K562 (cell line): ENCODE data around the gene SOX6. TPM values are rescaled to one million over a fixed set of nuclear protein-coding genes. Genes with fewer than 3 reads are reported as not detected.

Experiments
- ATAC-seq: fragments of 200-7000 bp; cut with Tn5 transposase; 3 replicates; pipeline ENCODE4 v1.9.1; 2020; ENCODE audit warnings: moderate library complexity
- BruUV-seq: library from RNA; stranded (reverse); fragments of 400-500 nt; replicated peaks from 2 replicates; lab custom pipeline; 2021; lab: Mats Ljungman, UMichigan
- CTCF ChIA-PET: fragments of 300-600 bp; formaldehyde crosslinking; extraction: SDS; loops from one replicate; lab custom pipeline; 2021; ENCODE audit warnings: low intra/inter-chr PET ratio; lab: Yijun Ruan, JAX
- POLR2A ChIA-PET: fragments of 300-600, 350-650 bp; sonication (Branson Sonifier 250); formaldehyde crosslinking; extraction: SDS; loops from one replicate; lab custom pipeline; 2021; ENCODE audit warnings: antibody characterized with exemption, inconsistent platforms; lab: Yijun Ruan, JAX
- DNase-seq, 4 experiments: peaks; one replicate each; pipeline versions ENCODE4 v3.0.0 to v3.0.0-alpha.2; 2011 to 2018; ENCODE audit warnings: low spot score in 3 of 4, mixed read lengths in 3 of 4; ENCODE audit errors: extremely low read depth in 1 of 4
- FAIRE-seq: peaks from 2 replicates; lab custom pipeline; 2011; peaks lifted over from hg19 to GRCh38; lab: Jason Lieb, UNC
- H2AFZ ChIP-seq: 2 replicates; pipeline ENCODE4 v1.6.0; 2011; ENCODE audit warnings: low read depth, low read length, control low read depth, inconsistent platforms
- H3K27ac ChIP-seq: fragments of 200-600 bp; 3 replicates; pipeline ENCODE4 v1.8.0; 2011; ENCODE audit warnings: low read depth, mild to moderate bottlenecking, control low read depth, inconsistent platforms, low read length, moderate library complexity, mixed read lengths; ENCODE audit errors: extremely low read depth
- H3K27me3 ChIP-seq, 2 experiments: fragments of 300-600 bp in 1 of 2; 2 replicates in 1 of 2; 3 replicates in 1 of 2; pipeline versions ENCODE4 v1.6.0 to v1.8.0; 2011; ENCODE audit warnings: inconsistent platforms in 2 of 2, low read length in 2 of 2, mild to moderate bottlenecking in 1 of 2, mixed read lengths in 1 of 2, moderate library complexity in 1 of 2; ENCODE audit not compliant: control insufficient read depth in 2 of 2, insufficient read depth in 2 of 2
- H3K36me3 ChIP-seq: fragments of 300-600 bp; 3 replicates; pipeline ENCODE4 v1.8.0; 2011; ENCODE audit warnings: mild to moderate bottlenecking, low read length, inconsistent platforms; ENCODE audit not compliant: control insufficient read depth, insufficient read depth
- H3K4me1 ChIP-seq, 2 experiments: fragments of 200-600 bp in 1 of 2; replicated peaks in 1 of 2; 2 replicates in 1 of 2; 3 replicates in 1 of 2; pipeline versions ENCODE4 v1.5.1 to v1.8.0; 2011; ENCODE audit warnings: inconsistent platforms in 2 of 2, low read length in 2 of 2, mild to moderate bottlenecking in 1 of 2, mixed read lengths in 1 of 2, moderate library complexity in 1 of 2; ENCODE audit not compliant: control insufficient read depth in 2 of 2, insufficient read depth in 2 of 2
- H3K4me2 ChIP-seq: 2 replicates; pipeline ENCODE4 v1.6.1; 2011; ENCODE audit warnings: low read length, control low read depth, inconsistent platforms, mixed read lengths; ENCODE audit not compliant: insufficient read depth
- H3K4me3 ChIP-seq: fragments of 200-600 bp; sonication (generic), shearing (Covaris generic); 2 replicates; pipeline ENCODE4 v1.5.1; 2016; ENCODE audit warnings: control low read depth, inconsistent platforms
- H3K79me2 ChIP-seq: fragments of 200-600 bp; 3 replicates; pipeline ENCODE4 v1.8.0; 2011; ENCODE audit warnings: low read length, inconsistent platforms; ENCODE audit not compliant: control insufficient read depth, insufficient read depth
- H3K9ac ChIP-seq, 2 experiments: 2 replicates each; pipeline versions ENCODE4 v1.6.0 to v1.6.1; 2011; ENCODE audit warnings: low read depth in 2 of 2, low read length in 2 of 2, control low read depth in 1 of 2, inconsistent platforms in 1 of 2, mild to moderate bottlenecking in 1 of 2, mixed read lengths in 1 of 2; ENCODE audit not compliant: insufficient read depth in 1 of 2
- H3K9me1 ChIP-seq: one replicate; pipeline ENCODE4 v1.6.0; 2011; ENCODE audit warnings: inconsistent platforms, mild to moderate bottlenecking, low read length, moderate library complexity; ENCODE audit not compliant: control insufficient read depth, insufficient read depth
- H3K9me3 ChIP-seq: replicated peaks from 2 replicates; pipeline ENCODE4 v1.5.1; 2011; ENCODE audit warnings: low read depth, low read length, inconsistent platforms; ENCODE audit not compliant: control insufficient read depth, insufficient read depth
- H4K20me1 ChIP-seq: replicated peaks from 2 replicates; pipeline ENCODE4 v1.6.1; 2011; ENCODE audit warnings: low read length, inconsistent platforms, mixed read lengths; ENCODE audit not compliant: control insufficient read depth, insufficient read depth
- ARID1B ChIP-seq: fragments of 450-650 bp; IDR thresholded peaks from 2 replicates; pipeline ENCODE4 v1.6.1; 2016; ENCODE audit warnings: antibody characterized with exemption, mild to moderate bottlenecking, inconsistent platforms
- FOXO4 ChIP-seq: fragments of 450-650 bp; formaldehyde crosslinking; IDR thresholded peaks from 2 replicates; pipeline ENCODE4 v1.4.0; 2020; ENCODE audit warnings: mild to moderate bottlenecking, moderate library complexity
- MBD1 ChIP-seq: fragments of 250-450 bp; sonication (Bioruptor Pico); IDR thresholded peaks from 2 replicates; pipeline ENCODE4 v1.8.0; 2022; ENCODE audit warnings: inconsistent platforms
- PKNOX1 ChIP-seq: fragments of 450-650 bp; IDR thresholded peaks from 2 replicates; pipeline ENCODE4 v1.6.1; 2016
- RBFOX2 ChIP-seq: fragments of 200-400 bp; formaldehyde crosslinking; IDR thresholded peaks from 2 replicates; pipeline ENCODE4 v1.6.1; 2017; ENCODE audit warnings: low read depth, mild to moderate bottlenecking, low read length, moderate library complexity
- SMARCB1 ChIP-seq: IDR thresholded peaks from 2 replicates; pipeline ENCODE4 v1.6.1; 2011; ENCODE audit warnings: improper control_type of control experiment, low read depth; ENCODE audit not compliant: insufficient read length
- SMARCE1 ChIP-seq: fragments of 450-650 bp; IDR thresholded peaks from 2 replicates; pipeline ENCODE4 v1.7.1; 2016; ENCODE audit warnings: mild to moderate bottlenecking
- WGBS: fragments of 100-300 bp; shearing (Covaris generic); methylation state at CpG from one replicate; pipeline ENCODE4 v1.1.6; 2016; ENCODE audit warnings: low coverage, mixed read lengths; ENCODE audit not compliant: insufficient coverage; ENCODE audit errors: missing lambda C conversion rate; 5-methylcytosine and 5-hydroxymethylcytosine counted together
- in situ Hi-C: fragments of 300-500 bp; cut with MboI; formaldehyde crosslinking; loops from 4 replicates; pipeline ENCODE4 v1.15.0; 2018; ENCODE audit warnings: inconsistent platforms, mixed read lengths
- intact Hi-C: fragments of 100-400 bp; cut with micrococcal nuclease; formaldehyde crosslinking; loops from 2 replicates; pipeline ENCODE4 v1.14.2; 2022
- polyA plus RNA-seq, 8 experiments: library from polyadenylated mRNA; depleted of rRNA in 4 of 8; stranded (reverse) in 5 of 8; unstranded in 3 of 8; fragments of >200 nt; fragmentation: Nextera tagmentation in 2 of 8; fragmentation: Illumina TruSeq in 1 of 8; extraction: Ambion mirVana in 2 of 8; extraction: Trizol in 1 of 8; gene quantifications; 2 replicates each; pipeline versions ENCODE4 v1.2.1 to v1.2.3, GENCODE V29; 2011 to 2014; ENCODE audit warnings: inconsistent platforms in 1 of 8, missing spikeins in 1 of 8
- total RNA-seq, 7 experiments: library from RNA; depleted of rRNA in 6 of 7; stranded (reverse); fragments of >200 nt in 6 of 7; fragmentation: Illumina TruSeq in 2 of 7; extraction: Trizol in 2 of 7; gene quantifications; 2 replicates each; pipeline versions ENCODE4 v1.2.1 to v1.2.3, GENCODE V29; 2011 to 2021; ENCODE audit warnings: low replicate concordance in 1 of 7

The SOX6 gene
- total and polyA plus RNA-seq, 9 of the 15 experiments (the other 6 are each of a cell fraction or from before 2014, with no cell fraction given) = 0.89 to 8.7 (median 5.7) TPM

- BruUV-seq = no TSS peak
- CTCF ChIA-PET = no interaction called here
- no peak overlapping the region; a peak in 1 of 4 replicates for H3K9ac ChIP-seq
- intact Hi-C loops (loop anchor here (5.0 to 10.0 kb wide), 4 partner anchors 75 to 393 kb away; no protein-coding TSS in a partner anchor), in situ Hi-C loops (no loop called here)
- H3K27ac ChIP-seq = no peak overlapping the region
- peaks cover 3% of the 10 kb centered on the region; the same call in 2 of the 3 replicates for H3K79me2 ChIP-seq
- no peaks in the 10 kb centered on the region for H3K36me3 ChIP-seq
- no peaks in the 10 kb centered on the region for H3K9me3 ChIP-seq
- peaks cover 4 to 63% of the 10 kb centered on the region in 2 experiments; a peak in 4 of 5 replicates for H3K4me1 ChIP-seq
- no peak for FAIRE-seq
- no peaks in the 10 kb centered on the region for H4K20me1 ChIP-seq
- H2AFZ ChIP-seq = peak overlapping the region; percentile 51; the same call in 1 of the 2 replicates
- no peak for ATAC-seq
- TF ChIP-seq ARID1B (no peak), RBFOX2 (no peak), FOXO4 (no peak), SMARCB1 (no peak), SMARCE1 (no peak), PKNOX1 (peak; percentile 52), MBD1 (CRISPR knock-in tag) (no peak)
- POLR2A ChIA-PET = interaction anchor here (0.9 to 1.0 kb wide), 2 partner anchors 9 to 45 kb away, joined by 3 read pairs; no protein-coding TSS in a partner anchor
- whole genome bisulfite sequencing = 5% methylated on average over 2 of the region's 2 CpGs
- no peaks in the 10 kb centered on the region for H3K9me1 ChIP-seq
- no peak overlapping the region; the same call in 1 of the 2 replicates for H3K4me2 ChIP-seq
- no peak overlapping the region for H3K4me3 ChIP-seq
- DNase-seq = no peak
- H3K27me3 ChIP-seq = no peaks in the 10 kb centered on the region
Observed at GRCh38 chr11:16357775-16358174, 1.4 kb upstream of the SOX6 start.
